ENCODE data around the gene GBF1.

The GBF1 gene

GRCh38 chr10:102354451-102354850 is 109.1 kb downstream of the GBF1 start:
- DNase-seq: no peak
- no peak for TF ChIP-seq CTCF (IDR thresholded peaks at IDR 0.05; ENCODE audit: low read depth, low read length)
- Histone ChIP-seq H3K4me1 (no peaks in the 10 kb centered on the region), H3K36me3 (peaks cover 52% of the 10 kb centered on the region), H3K4me3 (ENCODE audit: low read depth, low read length) (no peak overlapping the region), H3K9me3 (no peaks in the 10 kb centered on the region), H3K27me3 (no peaks in the 10 kb centered on the region)

GRCh38 chr10:102358712-102359382 is 113.5 kb downstream of the GBF1 start:
- Histone ChIP-seq H3K36me3 (peaks cover 61% of the 10 kb centered on the region), H3K27me3 (no peaks in the 10 kb centered on the region), H3K4me3 (ENCODE audit: low read depth, low read length) (no peak overlapping the region), H3K9me3 (no peaks in the 10 kb centered on the region), H3K4me1 (no peaks in the 10 kb centered on the region)
- no peak for DNase-seq
- no peak for TF ChIP-seq CTCF (IDR thresholded peaks at IDR 0.05; ENCODE audit: low read depth, low read length)

GRCh38 chr10:102367441-102367840 is 122.1 kb downstream of the GBF1 start:
- no peaks in the 10 kb centered on the region for H3K9me3 ChIP-seq
- peaks cover 69% of the 10 kb centered on the region for H3K36me3 ChIP-seq
- no peaks in the 10 kb centered on the region for H3K4me1 ChIP-seq
- no peak for TF ChIP-seq CTCF (IDR thresholded peaks at IDR 0.05; ENCODE audit: low read depth, low read length)
- no peak for DNase-seq
- H3K4me3 ChIP-seq (ENCODE audit: low read depth, low read length): no peak overlapping the region
- H3K27me3 ChIP-seq: no peaks in the 10 kb centered on the region

- H3K36me3 ChIP-seq: peaks cover 70% of the 10 kb centered on the region
- no peak for TF ChIP-seq CTCF (IDR thresholded peaks at IDR 0.05; ENCODE audit: low read depth, low read length)
- no peaks in the 10 kb centered on the region for H3K27me3 ChIP-seq
- H3K4me3 ChIP-seq (ENCODE audit: low read depth, low read length): no peak overlapping the region
- H3K9me3 ChIP-seq: no peaks in the 10 kb centered on the region
- no peak for DNase-seq
- H3K4me1 ChIP-seq: no peaks in the 10 kb centered on the region
These were observed 122.7 kb downstream of the GBF1 start for GRCh38 chr10:102368077-102368476.

GRCh38 chr10:102371295-102371694 is 126.0 kb downstream of the GBF1 start:
- no peaks in the 10 kb centered on the region for H3K9me3 ChIP-seq
- H3K36me3 ChIP-seq: peaks cover 66% of the 10 kb centered on the region
- H3K4me1 ChIP-seq: no peaks in the 10 kb centered on the region
- DNase-seq: no peak
- H3K4me3 ChIP-seq (ENCODE audit: low read depth, low read length): no peak overlapping the region
- H3K27me3 ChIP-seq: no peaks in the 10 kb centered on the region
- TF ChIP-seq CTCF (IDR thresholded peaks at IDR 0.05; ENCODE audit: low read depth, low read length): no peak

- TF ChIP-seq CTCF (IDR thresholded peaks at IDR 0.05; ENCODE audit: low read depth, low read length): peak; percentile 24; the same call in 1 of the 2 replicates
- no peak for DNase-seq
- Histone ChIP-seq H3K27me3 (no peaks in the 10 kb centered on the region), H3K4me3 (ENCODE audit: low read depth, low read length) (no peak overlapping the region), H3K9me3 (no peaks in the 10 kb centered on the region), H3K4me1 (no peaks in the 10 kb centered on the region), H3K36me3 (peaks cover 45% of the 10 kb centered on the region)
These were observed 129.9 kb downstream of the GBF1 start for GRCh38 chr10:102375250-102375649.
